H9 (cell line): ENCODE results near the gene DKK3. TPM values are rescaled to one million over a fixed set of nuclear protein-coding genes. Genes with fewer than 3 reads are reported as not detected.

ENCODE experiments used
- DNase-seq: peaks from one replicate; pipeline ENCODE4 v3.0.0-alpha.2; 2017
- H2AFZ ChIP-seq: one replicate; pipeline ENCODE4 v1.6.1; 2013; ENCODE audit warnings: mild to moderate bottlenecking, low read length, control low read depth, moderate library complexity
- H2AK5ac ChIP-seq: 2 replicates; pipeline ENCODE4 v1.6.1; 2013; ENCODE audit warnings: low read length, control low read depth, mixed read lengths; ENCODE audit not compliant: insufficient read length
- H2BK120ac ChIP-seq: one replicate; pipeline ENCODE4 v1.6.1; 2013; ENCODE audit warnings: low read depth, mild to moderate bottlenecking, low read length, control low read depth, inconsistent platforms; ENCODE audit not compliant: poor library complexity, severe bottlenecking
- H2BK12ac ChIP-seq: 2 replicates; pipeline ENCODE4 v1.6.1; 2013; ENCODE audit warnings: low read length, control low read depth, mixed read lengths, low read depth; ENCODE audit not compliant: insufficient read length
- H2BK15ac ChIP-seq: 2 replicates; pipeline ENCODE4 v1.6.1; 2013; ENCODE audit warnings: low read depth, low read length, control low read depth
- H2BK20ac ChIP-seq: one replicate; pipeline ENCODE4 v1.6.1; 2013; ENCODE audit warnings: low read depth, mild to moderate bottlenecking, low read length, control low read depth, inconsistent platforms; ENCODE audit not compliant: poor library complexity, severe bottlenecking
- H2BK5ac ChIP-seq: 2 replicates; pipeline ENCODE4 v1.6.1; 2013; ENCODE audit warnings: low read length, control low read depth, mixed read lengths; ENCODE audit not compliant: insufficient read length
- H3K14ac ChIP-seq: 2 replicates; pipeline ENCODE4 v1.6.1; 2013; ENCODE audit warnings: low read length, control low read depth; ENCODE audit not compliant: insufficient read depth
- H3K18ac ChIP-seq: 2 replicates; pipeline ENCODE4 v1.6.1; 2013; ENCODE audit warnings: low read depth, mild to moderate bottlenecking, mixed read lengths, low read length, control low read depth; ENCODE audit not compliant: insufficient read length
- H3K23ac ChIP-seq: 2 replicates; pipeline ENCODE4 v1.6.1; 2013; ENCODE audit warnings: low read length, control low read depth, mixed read lengths, low read depth; ENCODE audit not compliant: insufficient read length
- H3K23me2 ChIP-seq: 2 replicates; pipeline ENCODE4 v1.6.1; 2013; ENCODE audit warnings: low read depth, mild to moderate bottlenecking, mixed read lengths, low read length, control low read depth; ENCODE audit not compliant: insufficient read length, poor library complexity, severe bottlenecking
- H3K27ac ChIP-seq: 2 replicates; pipeline ENCODE4 v1.5.1; 2013; ENCODE audit warnings: low read length, control low read depth, mixed read lengths, low read depth; ENCODE audit not compliant: insufficient read length
- H3K27me3 ChIP-seq: 2 replicates; pipeline ENCODE4 v1.6.1; 2013; ENCODE audit warnings: low read length, control low read depth, inconsistent platforms; ENCODE audit not compliant: insufficient read depth
- H3K4ac ChIP-seq: 2 replicates; pipeline ENCODE4 v1.6.1; 2013; ENCODE audit warnings: low read depth, mild to moderate bottlenecking, control low read depth, inconsistent platforms, low read length, moderate library complexity
- H3K4me1 ChIP-seq: 2 replicates; pipeline ENCODE4 v1.6.1; 2013; ENCODE audit warnings: low read length, control low read depth, inconsistent platforms; ENCODE audit not compliant: insufficient read depth
- H3K4me2 ChIP-seq: 2 replicates; pipeline ENCODE4 v1.6.1; 2013; ENCODE audit warnings: low read length, control low read depth, mixed read lengths; ENCODE audit not compliant: insufficient read length, insufficient read depth
- H3K56ac ChIP-seq: 2 replicates; pipeline ENCODE4 v1.6.1; 2013; ENCODE audit warnings: low read depth, mild to moderate bottlenecking, mixed read lengths, low read length, control low read depth; ENCODE audit not compliant: insufficient read length
- H3K79me1 ChIP-seq: 2 replicates; pipeline ENCODE4 v1.6.1; 2013; ENCODE audit warnings: low read depth, mild to moderate bottlenecking, moderate library complexity, low read length, control low read depth, inconsistent platforms; ENCODE audit not compliant: insufficient read depth, poor library complexity, severe bottlenecking
- H3K79me2 ChIP-seq: 2 replicates; pipeline ENCODE4 v1.6.1; 2013; ENCODE audit warnings: low read length, control low read depth, inconsistent platforms; ENCODE audit not compliant: insufficient read depth
- H3K9ac ChIP-seq: 2 replicates; pipeline ENCODE4 v1.6.1; 2013; ENCODE audit warnings: low read length, control low read depth, mixed read lengths; ENCODE audit not compliant: insufficient read length; ENCODE audit errors: extremely low read depth
- H3K9me3 ChIP-seq: one replicate; pipeline ENCODE4 v1.6.1; 2013; ENCODE audit warnings: low read depth, low read length, inconsistent platforms; ENCODE audit not compliant: control insufficient read depth
- H3T11ph ChIP-seq: one replicate; pipeline ENCODE4 v1.6.1; 2013; ENCODE audit warnings: mild to moderate bottlenecking, low read length, control low read depth, inconsistent platforms
- H4K20me1 ChIP-seq: one replicate; pipeline ENCODE4 v1.6.1; 2013; ENCODE audit not compliant: control insufficient read depth, insufficient read length, insufficient read depth
- H4K5ac ChIP-seq: 2 replicates; pipeline ENCODE4 v1.6.1; 2013; ENCODE audit warnings: low read depth, mild to moderate bottlenecking, mixed read lengths, low read length, control low read depth; ENCODE audit not compliant: insufficient read length
- H4K8ac ChIP-seq: replicated peaks from 2 replicates; pipeline ENCODE4 v1.6.1; 2013; ENCODE audit warnings: low read length, control low read depth, mixed read lengths, low read depth; ENCODE audit not compliant: insufficient read length
- H4K91ac ChIP-seq: 2 replicates; pipeline ENCODE4 v1.6.1; 2013; ENCODE audit warnings: low read depth, mild to moderate bottlenecking, moderate library complexity, mixed read lengths, low read length, control low read depth; ENCODE audit not compliant: insufficient read length
- H3K27ac Mint-ChIP-seq, 3 experiments: 2 replicates in 2 of 3; 3 replicates in 1 of 3; pipeline ENCODE4 v1.8.0; 2020 to 2021; ENCODE audit warnings: mixed read lengths in 3 of 3, mild to moderate bottlenecking in 1 of 3, moderate library complexity in 1 of 3
- H3K27me3 Mint-ChIP-seq: 2 replicates; pipeline ENCODE4 v1.8.0; 2021; ENCODE audit warnings: low read depth, mild to moderate bottlenecking, moderate library complexity, mixed read lengths
- H3K36me3 Mint-ChIP-seq, 3 experiments: 2 replicates in 2 of 3; 3 replicates in 1 of 3; pipeline ENCODE4 v1.8.0; 2020 to 2021; ENCODE audit warnings: low read depth in 3 of 3, mixed read lengths in 3 of 3; ENCODE audit not compliant: insufficient read depth in 1 of 3
- H3K4me1 Mint-ChIP-seq, 2 experiments: 2 replicates each; pipeline ENCODE4 v1.8.0; 2020; ENCODE audit warnings: mixed read lengths in 2 of 2
- H3K4me3 Mint-ChIP-seq, 2 experiments: 2 replicates in 1 of 2; 3 replicates in 1 of 2; pipeline ENCODE4 v1.8.0; 2020 to 2021; ENCODE audit warnings: mild to moderate bottlenecking in 2 of 2, mixed read lengths in 2 of 2, moderate library complexity in 1 of 2
- H3K9me3 Mint-ChIP-seq, 2 experiments: 2 replicates in 1 of 2; 3 replicates in 1 of 2; pipeline ENCODE4 v1.8.0; 2020; ENCODE audit warnings: mild to moderate bottlenecking in 2 of 2, mixed read lengths in 2 of 2, moderate library complexity in 1 of 2
- WGBS: extraction: QIAGEN DNeasy Blood & Tissue Kit; methylation state at CpG from one replicate; pipeline ENCODE4 v1.1.7; 2013; ENCODE audit warnings: missing lambda C conversion rate, low lambda C conversion rate, mixed read lengths; ENCODE audit not compliant: insufficient read length; ENCODE audit errors: extremely low coverage; 5-methylcytosine and 5-hydroxymethylcytosine counted together
- total RNA-seq: library from RNA; stranded (reverse); gene quantifications from 2 replicates; pipeline ENCODE4 v1.2.1, GENCODE V29; 2021
- TF ChIP-seq, protein P1 (sequence below): fragments of 200-600 bp; sonication (generic); conservative IDR thresholded peaks from 3 replicates; pipeline ENCODE4 v1.8.0; 2021; ENCODE audit warnings: antibody characterized with exemption, mild to moderate bottlenecking

DKK3 gene
- total RNA-seq, 1 experiment from 2014 or later: 17.1 TPM

DNA sequence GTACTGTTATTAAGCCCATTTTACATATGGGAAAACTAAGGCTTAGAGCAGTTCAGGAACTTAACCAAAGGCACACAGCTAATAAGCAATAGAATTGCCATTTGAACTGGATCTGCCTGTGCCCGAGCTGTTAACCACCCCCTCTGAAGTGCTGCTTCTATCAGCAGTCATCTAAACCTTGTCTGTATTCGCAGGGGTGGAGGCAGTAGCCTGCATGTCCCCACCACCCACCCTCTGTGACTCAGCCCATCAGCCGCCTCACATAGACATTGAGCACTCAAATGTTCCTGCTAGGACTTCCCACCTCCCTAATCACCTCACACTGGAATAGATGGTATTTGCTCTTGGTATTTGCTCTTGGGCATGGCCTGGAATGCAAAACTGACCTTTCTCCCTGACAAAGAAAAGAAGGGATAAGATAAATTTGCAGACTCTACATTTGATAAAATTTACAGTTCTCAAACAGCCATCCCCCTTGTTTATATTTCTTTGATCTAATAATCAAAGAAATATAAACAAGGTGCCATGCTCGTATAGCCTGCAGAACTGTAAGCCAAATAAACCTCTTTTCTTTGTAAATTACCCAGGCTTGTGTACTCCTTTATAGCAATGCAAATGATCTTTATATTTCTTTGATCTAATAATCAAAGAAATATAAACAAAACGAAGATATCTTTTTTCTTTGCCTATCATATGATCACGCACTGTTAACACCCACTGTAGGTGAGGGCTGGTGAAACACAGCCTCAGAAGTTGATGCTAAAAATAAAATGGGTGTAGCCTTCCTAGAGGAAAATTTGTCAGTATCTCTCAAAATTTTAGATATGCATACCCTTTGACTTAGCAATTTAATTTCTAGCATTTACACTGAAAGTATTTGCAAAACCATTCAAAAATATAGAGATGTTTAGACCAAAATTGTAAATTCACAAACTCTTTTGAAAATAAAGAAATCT is 15.9 kb downstream of the DKK3 start:
- Histone ChIP-seq H3K79me1 (no peaks in the 10 kb centered on the region), H4K8ac (no peak overlapping the region), H2BK20ac (no peak overlapping the region), H4K91ac (no peak overlapping the region), H2BK12ac (no peak overlapping the region), H3K56ac (no peak overlapping the region), H3K9ac (no peak overlapping the region), H2BK5ac (no peak overlapping the region), H4K20me1 (no peaks in the 10 kb centered on the region), H3K4me1 (no peaks in the 10 kb centered on the region), H2AFZ (no peak overlapping the region), H3K79me2 (no peaks in the 10 kb centered on the region), H3K27ac (no peak overlapping the region), H2BK120ac (no peak overlapping the region), H2AK5ac (no peak overlapping the region), H3K27me3 (no peaks in the 10 kb centered on the region), H3K4me2 (no peak overlapping the region), H3K18ac (no peak overlapping the region), H3T11ph (no peak overlapping the region), H3K4ac (no peak overlapping the region), H3K9me3 (no peaks in the 10 kb centered on the region), H2BK15ac (no peak overlapping the region), H4K5ac (no peak overlapping the region), H3K23me2 (no peaks in the 10 kb centered on the region), H3K14ac (no peak overlapping the region), H3K23ac (no peak overlapping the region)
- Mint-ChIP-seq H3K36me3 (peaks cover 3 to 11% (median 6%) of the 10 kb centered on the region in 3 experiments; a peak in 6 of 7 replicates), H3K4me1 (peaks cover 10 to 12% of the 10 kb centered on the region in 2 experiments), H3K27ac (no peak overlapping the region), H3K4me3 (no peak overlapping the region), H3K9me3 (no peaks in the 10 kb centered on the region; a peak in 1 of 5 replicates), H3K27me3 (no peaks in the 10 kb centered on the region)
- TF ChIP-seq, protein P1, sequence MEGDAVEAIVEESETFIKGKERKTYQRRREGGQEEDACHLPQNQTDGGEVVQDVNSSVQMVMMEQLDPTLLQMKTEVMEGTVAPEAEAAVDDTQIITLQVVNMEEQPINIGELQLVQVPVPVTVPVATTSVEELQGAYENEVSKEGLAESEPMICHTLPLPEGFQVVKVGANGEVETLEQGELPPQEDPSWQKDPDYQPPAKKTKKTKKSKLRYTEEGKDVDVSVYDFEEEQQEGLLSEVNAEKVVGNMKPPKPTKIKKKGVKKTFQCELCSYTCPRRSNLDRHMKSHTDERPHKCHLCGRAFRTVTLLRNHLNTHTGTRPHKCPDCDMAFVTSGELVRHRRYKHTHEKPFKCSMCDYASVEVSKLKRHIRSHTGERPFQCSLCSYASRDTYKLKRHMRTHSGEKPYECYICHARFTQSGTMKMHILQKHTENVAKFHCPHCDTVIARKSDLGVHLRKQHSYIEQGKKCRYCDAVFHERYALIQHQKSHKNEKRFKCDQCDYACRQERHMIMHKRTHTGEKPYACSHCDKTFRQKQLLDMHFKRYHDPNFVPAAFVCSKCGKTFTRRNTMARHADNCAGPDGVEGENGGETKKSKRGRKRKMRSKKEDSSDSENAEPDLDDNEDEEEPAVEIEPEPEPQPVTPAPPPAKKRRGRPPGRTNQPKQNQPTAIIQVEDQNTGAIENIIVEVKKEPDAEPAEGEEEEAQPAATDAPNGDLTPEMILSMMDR: no peak
- no CpG with 5 or more reads among the region's 6 CpGs for WGBS
- DNase-seq: no peak
